GM19351 (cell line): ENCODE results near the gene CBFA2T2.
"Not testable (repeated sequence)": the region's sequence is repeated elsewhere in the genome, so short reads cannot be mapped to it uniquely, and the experiment has no call there.

Source experiments
- ATAC-seq: cut with Tn5 transposase; IDR thresholded peaks from one replicate; pipeline ENCODE4 v1.9.1; 2021; ENCODE audit warnings: mild to moderate bottlenecking, moderate library complexity; ENCODE audit not compliant: unreplicated experiment

The CBFA2T2 gene

DNA sequence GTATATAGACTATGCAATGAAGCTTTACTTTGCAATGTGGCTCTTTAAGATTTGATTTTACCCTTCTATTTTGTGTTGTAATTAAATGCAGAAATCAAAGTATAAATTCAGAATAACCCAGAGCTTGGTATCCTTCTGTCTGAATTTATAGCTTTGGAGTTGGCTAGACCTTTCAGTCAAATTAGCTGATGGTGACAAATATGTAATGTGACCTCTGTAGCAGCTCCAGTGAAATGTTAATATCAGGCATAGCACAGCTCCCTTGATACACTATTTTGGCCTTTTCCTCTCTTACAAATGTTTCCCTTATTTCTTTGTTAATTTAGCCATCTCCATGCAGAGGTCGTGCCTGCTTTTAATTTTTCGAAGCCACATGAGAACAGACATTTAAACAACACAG lies 11.1 kb downstream of the CBFA2T2 start:
- ATAC-seq: no peak

- ATAC-seq: no peak
Observed at GRCh38 chr20:33503564-33503963, 13.7 kb downstream of the CBFA2T2 start.

GRCh38 chr20:33506576-33506975 lies 16.7 kb downstream of the CBFA2T2 start:
- no peak for ATAC-seq

GRCh38 chr20:33507461-33507860 lies 17.6 kb downstream of the CBFA2T2 start:
- ATAC-seq: no peak

GRCh38 chr20:33508015-33508414 lies 18.1 kb downstream of the CBFA2T2 start:
- not testable (repeated sequence) for ATAC-seq

- not testable (repeated sequence) for ATAC-seq
Observed at GRCh38 chr20:33509057-33509456, 19.2 kb downstream of the CBFA2T2 start.

- not testable (repeated sequence) for ATAC-seq
Observed at GRCh38 chr20:33511876-33512275, 22.0 kb downstream of the CBFA2T2 start.

DNA sequence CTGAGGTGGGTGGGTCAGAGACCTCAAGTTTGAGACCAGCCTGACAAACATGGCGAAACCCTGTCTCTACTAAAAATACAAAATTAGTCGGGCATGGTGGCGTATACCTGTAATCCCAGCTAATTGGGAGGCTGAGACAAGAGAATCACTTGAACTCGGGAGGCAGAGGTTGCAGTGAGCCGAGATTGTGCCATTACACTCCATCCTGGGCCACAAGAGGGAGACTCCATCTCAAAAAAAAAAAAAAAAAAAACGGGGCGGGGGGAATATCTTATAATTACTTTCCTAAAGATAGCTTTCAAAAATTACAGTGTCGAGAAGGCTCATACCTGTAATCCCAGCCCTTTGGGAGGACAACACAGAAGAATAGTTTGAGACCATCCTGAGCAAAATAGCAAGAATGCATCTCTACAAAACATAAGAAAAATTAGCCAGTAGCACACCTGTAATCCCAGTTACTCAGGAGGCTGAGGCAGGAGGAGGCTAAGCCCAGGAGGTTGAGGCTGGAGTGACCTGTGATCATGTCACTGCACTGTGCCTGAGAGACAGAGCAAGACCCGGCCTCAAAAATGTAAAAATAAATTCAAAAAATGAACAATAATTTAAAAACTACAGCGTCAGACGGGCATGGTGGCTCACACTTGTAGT lies 25.8 kb downstream of the CBFA2T2 start:
- ATAC-seq: no peak

DNA sequence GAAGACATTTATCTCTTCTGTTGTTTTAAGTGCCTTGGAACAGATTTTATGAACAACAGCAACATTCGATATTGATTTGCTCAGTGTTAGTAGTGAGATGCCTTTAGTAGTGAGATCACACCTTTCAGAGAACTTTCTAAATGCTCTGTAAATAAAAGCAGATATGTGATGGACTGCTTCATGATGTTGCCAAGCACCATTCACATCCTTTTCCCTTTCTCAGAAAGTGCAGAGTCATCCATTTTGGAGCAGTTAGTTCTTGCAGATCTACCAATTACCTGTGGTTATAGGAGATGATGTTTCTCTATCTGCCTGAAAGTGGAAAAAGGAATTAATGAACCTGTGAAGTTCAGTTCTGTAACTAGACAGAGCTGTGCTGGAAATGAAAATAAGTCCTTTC lies 27.0 kb downstream of the CBFA2T2 start:
- ATAC-seq: no peak

- no peak for ATAC-seq
Observed at GRCh38 chr20:33518071-33518470, 28.2 kb downstream of the CBFA2T2 start.

GRCh38 chr20:33521461-33521860 lies 31.6 kb downstream of the CBFA2T2 start:
- ATAC-seq: no peak

GRCh38 chr20:33522256-33522820 lies 32.4 kb downstream of the CBFA2T2 start:
- no peak for ATAC-seq

GRCh38 chr20:33524261-33524660 lies 34.4 kb downstream of the CBFA2T2 start:
- ATAC-seq: no peak

DNA sequence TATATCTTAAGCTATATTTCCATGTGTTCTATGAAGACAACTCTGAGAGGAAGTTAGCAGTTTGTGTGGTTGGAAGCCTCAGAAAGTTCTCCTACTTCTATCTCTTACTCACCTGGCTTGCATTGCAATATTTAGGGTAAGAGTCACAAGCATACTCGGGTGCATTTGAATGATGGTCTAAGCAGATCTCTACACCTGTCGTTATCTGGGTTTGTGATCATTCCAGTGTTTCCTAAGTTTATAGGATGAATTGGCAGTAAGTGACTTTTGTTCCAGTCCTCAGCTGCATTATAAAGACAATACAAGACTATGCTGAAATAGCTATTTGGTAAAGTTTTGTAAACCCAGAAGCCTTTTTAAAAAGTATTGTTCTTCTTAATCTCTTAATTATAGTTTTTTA lies 36.9 kb downstream of the CBFA2T2 start:
- ATAC-seq: no peak

- ATAC-seq: no peak
Observed at GRCh38 chr20:33531047-33531877, 41.4 kb downstream of the CBFA2T2 start.

DNA sequence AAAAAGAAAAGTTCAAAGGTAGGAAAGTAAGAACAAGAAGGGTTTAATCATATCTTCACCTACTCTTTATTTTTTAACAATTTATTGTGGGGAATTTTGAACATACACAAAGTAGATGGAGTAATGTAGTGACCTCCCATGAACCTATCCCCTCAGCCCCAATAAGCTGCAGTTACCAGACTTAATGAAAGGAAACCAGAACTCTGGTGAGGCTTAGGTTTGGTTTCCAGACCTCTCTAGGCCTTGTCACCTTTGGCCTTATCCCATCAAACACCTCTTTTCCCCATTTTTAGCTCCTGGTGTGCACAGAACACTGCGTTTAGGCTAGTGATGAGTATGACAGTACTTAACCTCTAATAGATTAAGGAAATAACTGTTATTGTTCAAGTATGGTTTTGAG lies 42.0 kb downstream of the CBFA2T2 start:
- ATAC-seq: no peak

- no peak for ATAC-seq
Observed at GRCh38 chr20:33532753-33533459, 43.0 kb downstream of the CBFA2T2 start.

DNA sequence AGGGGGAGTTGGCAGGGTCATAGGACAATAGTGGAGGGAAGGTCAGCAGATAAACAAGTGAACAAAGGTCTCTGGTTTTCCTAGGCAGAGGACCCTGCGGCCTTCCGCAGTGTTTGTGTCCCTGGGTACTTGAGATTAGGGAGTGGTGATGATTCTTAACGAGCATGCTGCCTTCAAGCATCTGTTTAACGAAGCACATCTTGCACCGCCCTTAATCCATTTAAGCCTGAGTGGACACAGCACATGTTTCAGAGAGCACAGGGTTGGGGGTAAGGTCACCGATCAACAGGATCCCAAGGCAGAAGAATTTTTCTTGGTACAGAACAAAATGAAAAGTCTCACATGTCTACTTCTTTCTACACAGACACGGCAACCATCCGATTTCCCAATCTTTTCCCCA lies 45.8 kb downstream of the CBFA2T2 start:
- ATAC-seq: not testable (repeated sequence)

- ATAC-seq: no peak
Observed at GRCh38 chr20:33537608-33538007, 47.7 kb downstream of the CBFA2T2 start.

GRCh38 chr20:33539129-33539528 lies 49.2 kb downstream of the CBFA2T2 start:
- no peak for ATAC-seq

- ATAC-seq: no peak
Observed at GRCh38 chr20:33540427-33540826, 50.5 kb downstream of the CBFA2T2 start.
